Lower lobe of right lung (tissue), 2 donors: Measurements from ENCODE around the gene MAPKAPK2. TPM values are rescaled to one million over a fixed set of nuclear protein-coding genes. Genes with fewer than 3 reads are reported as not detected.

Experiments
- ATAC-seq, 2 donors: fragments of 200-7000 bp; cut with Tn5 transposase; one replicate each; pipeline ENCODE4 v1.9.1; 2020 to 2022; ENCODE audit warnings: mild to moderate bottlenecking in 2 of 2, moderate library complexity in 2 of 2
- DNase-seq: peaks from one replicate; pipeline ENCODE4 v3.0.0-alpha.2; 2020
- H3K27ac ChIP-seq: fragments of 200-600 bp; one replicate; pipeline ENCODE4 v1.8.0; 2022
- H3K27me3 ChIP-seq: fragments of 200-600 bp; one replicate; pipeline ENCODE4 v1.8.0; 2022; ENCODE audit warnings: low read depth
- H3K36me3 ChIP-seq: fragments of 200-600 bp; one replicate; pipeline ENCODE4 v1.8.0; 2022; ENCODE audit warnings: mild to moderate bottlenecking
- H3K4me1 ChIP-seq: fragments of 200-600 bp; one replicate; pipeline ENCODE4 v1.8.0; 2022
- H3K4me3 ChIP-seq: fragments of 200-600 bp; one replicate; pipeline ENCODE4 v1.8.0; 2022; ENCODE audit warnings: mild to moderate bottlenecking
- H3K9me3 ChIP-seq: fragments of 200-600 bp; one replicate; pipeline ENCODE4 v1.8.0; 2022
- CTCF ChIP-seq: fragments of 200-600 bp; IDR thresholded peaks from one replicate; pipeline ENCODE4 v1.8.0; 2022; ENCODE audit warnings: antibody characterized with exemption, mild to moderate bottlenecking
- intact Hi-C: fragments of 100-400 bp; cut with DNase I; formaldehyde crosslinking; loops from one replicate; pipeline ENCODE4 v1.11.0; 2022
- total RNA-seq: library from RNA; stranded (reverse); fragmentation: NEBNext Ultra II Directional; extraction: Animal tissue kit (Norgen Biotek cat#: 25700); gene quantifications from one replicate; pipeline ENCODE4 v1.2.1, GENCODE V29; 2021
- donor health status: DM: no; HTN: yes; CAD: no; lungs with severe emphysema.

Gene MAPKAPK2
- total RNA-seq, 1 donor from 2014 or later, result 87.0 TPM

DNA sequence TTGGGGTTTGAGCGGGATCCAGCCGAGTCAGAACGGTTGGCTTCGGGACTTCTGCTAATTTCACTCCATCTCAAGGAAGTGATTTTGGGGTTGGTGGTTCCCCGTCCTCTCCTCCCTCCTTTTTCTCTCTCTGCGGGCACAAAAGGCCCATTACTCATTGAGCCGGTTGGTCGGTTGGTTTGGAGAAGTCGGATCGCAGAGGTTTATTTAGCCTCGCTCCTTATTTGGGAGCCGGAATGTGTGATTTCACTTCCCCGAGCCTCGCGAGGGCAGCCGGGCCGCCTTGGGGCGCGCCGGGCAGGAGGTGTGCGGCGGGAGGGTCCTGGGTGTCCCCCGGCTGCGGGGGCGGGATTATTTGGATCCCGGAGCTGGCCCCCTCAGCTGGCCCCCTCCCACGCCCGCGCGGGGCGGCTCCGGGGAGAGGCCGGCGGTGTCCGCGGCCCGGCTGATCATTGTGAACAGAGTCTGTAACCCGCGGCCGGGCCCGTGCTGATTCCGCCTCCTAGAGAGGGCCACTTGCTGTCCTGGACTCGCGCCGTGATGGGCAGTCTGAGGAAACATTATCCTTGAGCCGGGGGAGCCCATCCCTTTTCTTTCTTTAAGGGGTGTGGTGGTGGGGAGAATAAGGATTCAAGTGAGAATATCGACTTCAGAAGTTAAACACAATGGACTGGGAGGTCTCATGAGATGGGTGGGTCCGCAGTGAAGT is 1.2 kb downstream of the MAPKAPK2 start:
- Histone ChIP-seq H3K4me3 (peak overlapping the region; percentile 91), H3K27ac (peak overlapping the region; percentile 95), H3K36me3 (no peaks in the 10 kb centered on the region), H3K4me1 (peaks cover 52% of the 10 kb centered on the region), H3K9me3 (no peaks in the 10 kb centered on the region), H3K27me3 (no peaks in the 10 kb centered on the region)
- intact Hi-C loops, result no loop called here
- DNase-seq, result peak; percentile 77
- TF ChIP-seq CTCF, result no peak
- ATAC-seq, result peak; percentile 79 to 84

DNA sequence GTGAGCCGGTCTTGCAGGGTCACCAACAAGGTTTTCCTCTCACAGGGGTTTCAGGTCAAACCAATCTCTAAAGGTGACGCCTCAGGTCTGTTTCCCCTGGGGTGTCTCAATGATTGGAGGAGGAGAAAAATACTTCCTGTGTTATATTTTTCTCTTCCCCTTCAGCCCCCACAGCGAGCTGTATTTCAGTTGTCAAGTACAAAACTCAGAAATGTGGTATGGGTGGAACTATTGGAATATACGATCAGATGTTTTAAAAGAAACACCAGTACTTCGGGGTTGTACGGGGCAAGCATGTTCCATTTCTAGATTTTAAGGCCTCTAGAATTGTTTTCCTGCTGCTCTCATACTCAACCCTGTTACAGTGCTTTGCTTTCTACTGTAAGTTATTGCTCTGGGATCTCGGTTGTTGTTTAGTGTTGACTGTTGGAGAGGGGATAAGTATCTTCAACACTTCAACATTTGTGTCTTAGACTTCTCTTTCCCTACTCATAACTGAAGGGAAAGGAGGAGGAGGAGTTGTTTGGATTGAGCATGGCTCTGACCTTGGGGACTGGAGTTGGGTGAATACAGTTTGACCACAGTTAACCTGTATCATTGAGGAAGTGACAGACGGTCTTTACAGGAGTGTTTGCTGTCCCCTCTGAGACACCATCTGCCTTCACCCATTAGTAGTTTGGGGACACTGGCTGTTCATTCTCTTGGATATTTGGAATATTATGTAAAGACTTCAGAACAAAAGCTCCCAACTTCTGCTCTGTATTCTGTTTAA is 2.0 kb downstream of the MAPKAPK2 start:
- ATAC-seq (peak in 1 of 2 donors; percentile 3), DNase-seq (no peak)
- Histone ChIP-seq H3K4me1 (peaks cover 58% of the 10 kb centered on the region), H3K9me3 (no peaks in the 10 kb centered on the region), H3K27ac (peak overlapping the region; percentile 95), H3K4me3 (peak overlapping the region; percentile 91), H3K36me3 (no peaks in the 10 kb centered on the region), H3K27me3 (no peaks in the 10 kb centered on the region)
- intact Hi-C loops, result no loop called here
- no peak for TF ChIP-seq CTCF

- Histone ChIP-seq H3K36me3 (no peaks in the 10 kb centered on the region), H3K27ac (peak overlapping the region; percentile 95)
- intact Hi-C loops, result no loop called here
Observed at GRCh38 chr1:206687251-206687914, 2.7 kb downstream of the MAPKAPK2 start.

DNA sequence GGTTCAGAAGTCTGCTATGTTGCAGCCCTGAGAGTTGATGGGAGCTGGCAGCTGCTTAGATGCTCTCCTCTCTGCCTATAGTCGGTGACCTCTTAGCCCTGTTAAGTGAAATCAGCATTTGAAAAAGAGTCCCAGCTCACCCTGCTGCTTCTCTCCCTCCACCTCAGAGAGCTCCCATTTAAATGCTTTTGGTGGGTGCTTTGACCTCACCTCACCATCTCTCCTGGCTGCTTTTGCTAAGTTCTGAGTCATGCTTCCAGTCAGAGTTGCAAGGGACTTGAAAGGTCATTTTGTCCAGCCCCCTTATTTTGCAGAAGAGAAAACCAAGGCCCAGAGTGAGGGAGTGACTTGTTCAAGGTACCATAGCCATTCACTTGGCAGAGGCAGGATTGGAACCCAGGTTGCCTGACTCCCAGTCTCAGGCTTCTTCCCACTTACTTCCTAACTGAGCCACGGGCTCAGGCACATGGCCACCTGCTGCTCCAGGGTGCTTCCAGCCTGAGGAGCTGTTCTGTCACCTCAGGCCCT is 3.3 kb downstream of the MAPKAPK2 start:
- Histone ChIP-seq H3K4me1 (peaks cover 71% of the 10 kb centered on the region), H3K27me3 (no peaks in the 10 kb centered on the region), H3K9me3 (no peaks in the 10 kb centered on the region), H3K36me3 (peaks cover 3% of the 10 kb centered on the region), H3K27ac (no peak overlapping the region), H3K4me3 (no peak overlapping the region)
- no peak for DNase-seq
- ATAC-seq, result no peak
- intact Hi-C loops, result no loop called here
- TF ChIP-seq CTCF, result no peak

More at GRCh38 chr1:206687251-206687914, 2.7 kb downstream of the MAPKAPK2 start:
- H3K27me3 ChIP-seq, result no peaks in the 10 kb centered on the region
- peak overlapping the region; percentile 91 for H3K4me3 ChIP-seq
- H3K9me3 ChIP-seq, result no peaks in the 10 kb centered on the region
- TF ChIP-seq CTCF, result no peak
- peaks cover 66% of the 10 kb centered on the region for H3K4me1 ChIP-seq
- no peak for DNase-seq
- ATAC-seq, result no peak

GRCh38 chr1:206690516-206690915 is 5.8 kb downstream of the MAPKAPK2 start:
- Histone ChIP-seq H3K36me3 (peaks cover 12% of the 10 kb centered on the region), H3K4me3 (no peak overlapping the region), H3K27me3 (no peaks in the 10 kb centered on the region), H3K4me1 (peaks cover 87% of the 10 kb centered on the region), H3K27ac (no peak overlapping the region), H3K9me3 (no peaks in the 10 kb centered on the region)
- ATAC-seq, result no peak
- TF ChIP-seq CTCF, result no peak
- intact Hi-C loops, result no loop called here
- no peak for DNase-seq
